H1 (cell line): Measurements from ENCODE around the gene CHRNA3. TPM values are rescaled to one million over a fixed set of nuclear protein-coding genes. Genes with fewer than 3 reads are reported as not detected.

Experiments used
- CTCF ChIA-PET: fragments of 300-600 bp; sonication (Branson Sonifier 250); formaldehyde crosslinking; loops from one replicate; lab custom pipeline; 2021; ENCODE audit not compliant: partially characterized antibody; lab: Charles Lee
- POLR2A ChIA-PET: fragments of 300-600 bp; sonication (Branson Sonifier 250); formaldehyde crosslinking; loops from one replicate; lab custom pipeline; 2021; ENCODE audit warnings: inconsistent platforms; ENCODE audit not compliant: partially characterized antibody; lab: Charles Lee
- DNase-seq, 2 experiments: peaks; one replicate each; pipeline versions ENCODE4 v3.0.0 to v3.0.0-alpha.2; 2010 to 2022; ENCODE audit warnings: low spot score in 2 of 2, low read depth in 1 of 2, mixed read lengths in 1 of 2
- FAIRE-seq: peaks from 2 replicates; lab custom pipeline; 2011; peaks lifted over from hg19 to GRCh38; lab: Jason Lieb, UNC
- H2AFZ ChIP-seq: 2 replicates; pipeline ENCODE4 v1.8.1; 2012; ENCODE audit warnings: low read length, inconsistent platforms
- H2AK5ac ChIP-seq: 2 replicates; pipeline ENCODE4 v1.6.1; 2013; ENCODE audit warnings: low read depth, low read length
- H2BK120ac ChIP-seq: replicated peaks from 2 replicates; pipeline ENCODE3; 2013; ENCODE audit warnings: low read depth, low read length, inconsistent platforms
- H2BK12ac ChIP-seq: 2 replicates; pipeline ENCODE4 v1.6.1; 2013; ENCODE audit warnings: low read depth, low read length
- H2BK15ac ChIP-seq: 2 replicates; pipeline ENCODE4 v1.6.1; 2013; ENCODE audit warnings: low read length
- H2BK20ac ChIP-seq: 2 replicates; pipeline ENCODE4 v1.6.1; 2013; ENCODE audit warnings: low read length
- H2BK5ac ChIP-seq: 2 replicates; pipeline ENCODE4 v1.6.1; 2013; ENCODE audit warnings: low read depth, low read length
- H3K14ac ChIP-seq: 2 replicates; pipeline ENCODE4 v1.6.1; 2013; ENCODE audit warnings: inconsistent platforms; ENCODE audit not compliant: insufficient read length
- H3K18ac ChIP-seq: 2 replicates; pipeline ENCODE4 v1.6.1; 2013; ENCODE audit warnings: low read length; ENCODE audit errors: extremely low read depth
- H3K23ac ChIP-seq: 2 replicates; pipeline ENCODE4 v1.6.1; 2013; ENCODE audit warnings: inconsistent platforms; ENCODE audit not compliant: insufficient read length
- H3K23me2 ChIP-seq: 2 replicates; pipeline ENCODE4 v1.6.1; 2013; ENCODE audit warnings: low read depth, low read length
- H3K27ac ChIP-seq: 2 replicates; pipeline ENCODE4 v1.6.1; 2011; ENCODE audit warnings: low read depth, low read length, inconsistent platforms
- H3K27me3 ChIP-seq, 4 experiments: replicated peaks in 1 of 4; 1 replicate in 1 of 4; 2 replicates in 3 of 4; pipeline versions ENCODE4 v1.6.1 to v1.8.1; 2011 to 2013; ENCODE audit warnings: low read length in 3 of 4, mild to moderate bottlenecking in 3 of 4, inconsistent platforms in 2 of 4, mixed read lengths in 2 of 4, moderate library complexity in 1 of 4; ENCODE audit not compliant: control insufficient read depth in 3 of 4, insufficient read depth in 3 of 4; ENCODE audit errors: extremely low read depth in 1 of 4
- H3K36me3 ChIP-seq, 4 experiments: 2 replicates each; pipeline versions ENCODE4 v1.6.1 to v1.8.1; 2011 to 2013; ENCODE audit warnings: mild to moderate bottlenecking in 4 of 4, low read length in 3 of 4, moderate library complexity in 2 of 4, control low read depth in 1 of 4, inconsistent platforms in 1 of 4; ENCODE audit not compliant: insufficient read depth in 4 of 4, control insufficient read depth in 2 of 4
- H3K4ac ChIP-seq: replicated peaks from 2 replicates; pipeline ENCODE3; 2013; ENCODE audit warnings: low read length, low read depth, mixed read lengths, inconsistent platforms; ENCODE audit not compliant: insufficient read length
- H3K4me1 ChIP-seq, 4 experiments: replicated peaks in 1 of 4; 1 replicate in 1 of 4; 2 replicates in 3 of 4; pipeline versions ENCODE4 v1.6.1 to v1.8.1; 2011 to 2013; ENCODE audit warnings: low read length in 3 of 4, inconsistent platforms in 2 of 4, mixed read lengths in 1 of 4; ENCODE audit not compliant: insufficient read depth in 4 of 4, control insufficient read depth in 3 of 4
- H3K4me2 ChIP-seq, 2 experiments: 2 replicates each; pipeline versions ENCODE4 v1.6.1 to v1.8.1; 2011 to 2013; ENCODE audit warnings: low read depth in 2 of 2, low read length in 2 of 2, control low read depth in 1 of 2, inconsistent platforms in 1 of 2, mild to moderate bottlenecking in 1 of 2; ENCODE audit not compliant: insufficient read depth in 1 of 2
- H3K4me3 ChIP-seq, 4 experiments: fragments of 200-600, 300-600 bp in 1 of 4; sonication (generic), shearing (Covaris generic), sonication (Bioruptor Twin) in 1 of 4; 2 replicates each; pipeline versions ENCODE4 v1.5.1 to v1.8.1; 2011 to 2016; ENCODE audit warnings: low read length in 4 of 4, low read depth in 3 of 4, control low read depth in 2 of 4, inconsistent platforms in 2 of 4, mild to moderate bottlenecking in 2 of 4, mixed read lengths in 1 of 4, moderate library complexity in 1 of 4; ENCODE audit not compliant: insufficient read depth in 2 of 4; ENCODE audit errors: extremely low read depth in 1 of 4
- H3K56ac ChIP-seq: replicated peaks from 2 replicates; pipeline ENCODE3; 2013; ENCODE audit warnings: low read depth, mild to moderate bottlenecking, mixed read lengths, low read length, inconsistent platforms; ENCODE audit not compliant: insufficient read length
- H3K79me1 ChIP-seq: 2 replicates; pipeline ENCODE4 v1.6.1; 2013; ENCODE audit warnings: low read depth, low read length, control low read depth
- H3K79me2 ChIP-seq, 2 experiments: 2 replicates each; pipeline versions ENCODE4 v1.6.1 to v1.8.1; 2012 to 2013; ENCODE audit warnings: low read length in 2 of 2, mild to moderate bottlenecking in 2 of 2, inconsistent platforms in 1 of 2; ENCODE audit not compliant: insufficient read depth in 2 of 2, control insufficient read depth in 1 of 2
- H3K9ac ChIP-seq, 4 experiments: replicated peaks in 1 of 4; 1 replicate in 1 of 4; 2 replicates in 3 of 4; pipeline versions ENCODE4 v1.6.1 to v1.8.1; 2011 to 2013; ENCODE audit warnings: low read depth in 3 of 4, low read length in 3 of 4, control low read depth in 2 of 4, mild to moderate bottlenecking in 2 of 4, moderate library complexity in 2 of 4, inconsistent platforms in 1 of 4; ENCODE audit errors: extremely low read depth in 1 of 4
- H3K9me3 ChIP-seq, 2 experiments: 2 replicates each; pipeline versions ENCODE4 v1.6.1 to v1.8.1; 2012 to 2013; ENCODE audit warnings: mild to moderate bottlenecking in 2 of 2, moderate library complexity in 2 of 2, control low read depth in 1 of 2, inconsistent platforms in 1 of 2, low read depth in 1 of 2, low read length in 1 of 2, mixed read lengths in 1 of 2; ENCODE audit not compliant: insufficient read depth in 2 of 2
- H4K20me1 ChIP-seq, 2 experiments: replicated peaks in 1 of 2; 2 replicates each; pipeline versions ENCODE3 to v1.8.1; 2011 to 2013; ENCODE audit warnings: inconsistent platforms in 2 of 2, low read length in 2 of 2, mild to moderate bottlenecking in 1 of 2; ENCODE audit not compliant: insufficient read depth in 2 of 2, control insufficient read depth in 1 of 2
- H4K5ac ChIP-seq: 2 replicates; pipeline ENCODE4 v1.6.1; 2013; ENCODE audit warnings: low read length, low read depth, mixed read lengths, inconsistent platforms; ENCODE audit not compliant: insufficient read length
- H4K8ac ChIP-seq: 2 replicates; pipeline ENCODE4 v1.8.0; 2013; ENCODE audit warnings: mild to moderate bottlenecking, moderate library complexity, low read length, inconsistent platforms; ENCODE audit not compliant: insufficient read depth; ENCODE audit errors: extremely low read depth
- H4K91ac ChIP-seq: replicated peaks from 2 replicates; pipeline ENCODE3; 2013; ENCODE audit warnings: low read length, mixed read lengths, inconsistent platforms; ENCODE audit not compliant: insufficient read length
- CHD1 ChIP-seq: IDR thresholded peaks from 2 replicates; pipeline ENCODE4 v1.6.1; 2012; ENCODE audit warnings: low read depth, low read length, improper control_type of control experiment
- CTCF ChIP-seq, 3 experiments: IDR thresholded peaks; 1 replicate in 2 of 3; 2 replicates in 1 of 3; pipeline versions ENCODE4 v1.5.1 to v1.6.1; 2011; ENCODE audit warnings: low read length in 3 of 3, mild to moderate bottlenecking in 3 of 3, inconsistent platforms in 2 of 3, low read depth in 1 of 3, moderate library complexity in 1 of 3; ENCODE audit not compliant: insufficient read depth in 1 of 3; ENCODE audit errors: control extremely low read depth in 1 of 3
- WGBS, 2 experiments: shearing (Covaris generic) in 1 of 2; methylation state at CpG; one replicate each; pipeline versions ENCODE4 v1.1.6 to v1.1.7; 2013 to 2015; ENCODE audit warnings: low lambda C conversion rate in 2 of 2, mixed read lengths in 2 of 2, inconsistent platforms in 1 of 2, low coverage in 1 of 2, missing lambda C conversion rate in 1 of 2; ENCODE audit not compliant: insufficient replicate concordance in 2 of 2, insufficient coverage in 1 of 2, insufficient read length in 1 of 2; ENCODE audit errors: extremely low coverage in 1 of 2, missing lambda C conversion rate in 1 of 2; 5-methylcytosine and 5-hydroxymethylcytosine counted together
- polyA plus RNA-seq, 7 experiments: library from polyadenylated mRNA; depleted of rRNA in 3 of 7; stranded (reverse) in 5 of 7; unstranded in 2 of 7; fragments of >200 nt in 5 of 7; fragments of 200-250 nt in 2 of 7; gene quantifications; 1 replicate in 5 of 7; 2 replicates in 1 of 7; 4 replicates in 1 of 7; pipeline versions ENCODE4 v1.2.1 to v1.2.3, GENCODE V29; 2011 to 2013; ENCODE audit warnings: missing spikeins in 2 of 7, mixed read lengths in 2 of 7
- total RNA-seq: library from RNA; stranded (reverse); fragmentation: NEBNext Ultra II Directional; extraction: Animal tissue kit (Norgen Biotek cat#: 25700); gene quantifications from 2 replicates; pipeline ENCODE4 v1.2.1, GENCODE V29; 2021

CHRNA3 gene
- total and polyA plus RNA-seq, 2 of the 8 experiments (the other 6 are each of a cell fraction or from before 2014, with no cell fraction given), result 2.1 to 4.7 TPM

GRCh38 chr15:78570710-78571109 lies 50.1 kb downstream of the CHRNA3 start:
- WGBS, 2 experiments, result 63% methylated on average over 2 of the region's 2 CpGs; no CpG with 5 or more reads in 1 of the 2 experiments
- Histone ChIP-seq H4K91ac (no peak overlapping the region), H3K4me1 (peaks cover 0 to 3% (median 0%) of the 10 kb centered on the region in 4 experiments; a peak in 1 of 7 replicates), H2BK20ac (no peak overlapping the region), H3K4me3 (no peak overlapping the region), H2AFZ (no peak overlapping the region), H3K23me2 (peaks cover 5% of the 10 kb centered on the region; the same call in 1 of the 2 replicates), H3K9me3 (no peaks in the 10 kb centered on the region), H2BK5ac (no peak overlapping the region), H3K79me2 (peaks cover 0 to 61% of the 10 kb centered on the region in 2 experiments; a peak in 2 of 4 replicates), H3K36me3 (no peaks in the 10 kb centered on the region; a peak in 1 of 8 replicates), H3K56ac (no peak overlapping the region), H2AK5ac (no peak overlapping the region), H3K79me1 (no peaks in the 10 kb centered on the region; the same call in 1 of the 2 replicates), H3K9ac (no peak overlapping the region), H3K27ac (no peak overlapping the region), H4K20me1 (peaks cover 0 to 2% of the 10 kb centered on the region in 2 experiments), H3K23ac (no peak overlapping the region), H2BK12ac (no peak overlapping the region), H4K8ac (no peak overlapping the region), H3K27me3 (no peaks in the 10 kb centered on the region), H2BK120ac (no peak overlapping the region), H4K5ac (no peak overlapping the region), H3K4ac (no peak overlapping the region), H3K18ac (no peak overlapping the region), H2BK15ac (no peak overlapping the region), H3K14ac (no peak overlapping the region), H3K4me2 (no peak overlapping the region)
- ChIA-PET POLR2A (no interaction called here), CTCF (interaction anchor here (0.8 kb wide), 1 partner anchor 45 kb away, joined by 3 read pairs; no protein-coding TSS in a partner anchor)
- FAIRE-seq (no peak), DNase-seq (no peak)
- TF ChIP-seq CHD1, result no peak
- peak in 2 of 3 experiments; percentile 10 to 16; a peak in 2 of 4 replicates for TF ChIP-seq CTCF (IDR thresholded peaks at IDR 0.05; ENCODE audit: control extremely low read depth in 1 of 3, insufficient read depth in 1 of 3, low read depth in 1 of 3, low read length in 3 of 3)
